NT2/D1 (cell line): ENCODE data around the gene RCHY1.

ENCODE experiments used
- YY1 ChIP-seq: IDR thresholded peaks from 2 replicates; pipeline ENCODE4 v1.6.1; 2011; ENCODE audit not compliant: insufficient read length, insufficient read depth
- ZNF274 ChIP-seq: IDR thresholded peaks from 2 replicates; pipeline ENCODE4 v1.6.1; 2011; ENCODE audit warnings: mild to moderate bottlenecking, low read depth, low read length

DNA sequence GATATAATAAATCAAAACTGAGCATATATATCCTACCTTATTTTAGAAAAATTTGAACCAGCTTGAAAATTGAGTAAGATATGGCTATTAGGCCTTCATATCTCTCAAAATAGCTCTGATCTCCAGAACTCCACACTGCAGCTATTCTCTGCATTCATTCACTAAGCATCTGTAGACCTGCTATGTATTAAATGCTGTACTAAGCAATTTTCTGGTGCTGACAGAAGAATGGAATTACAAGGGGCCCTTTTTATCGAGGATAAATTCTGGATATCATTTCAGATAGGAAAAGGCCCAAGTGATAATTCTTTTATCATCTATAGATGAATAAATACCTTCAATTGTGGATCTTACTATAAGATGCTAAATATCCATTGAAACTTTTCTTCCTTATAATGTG, 1.9 kb upstream of the RCHY1 start:
- TF ChIP-seq ZNF274, result no peak
- no peak for TF ChIP-seq YY1
